ENCODE results near the gene CMPK1.
A peak's percentile ranks its signal among the peaks of the same experiment; 100 is the strongest.
"Not testable (repeated sequence)": the region's sequence is repeated elsewhere in the genome, so short reads cannot be mapped to it uniquely, and the experiment has no call there.

CMPK1 gene, protein sequence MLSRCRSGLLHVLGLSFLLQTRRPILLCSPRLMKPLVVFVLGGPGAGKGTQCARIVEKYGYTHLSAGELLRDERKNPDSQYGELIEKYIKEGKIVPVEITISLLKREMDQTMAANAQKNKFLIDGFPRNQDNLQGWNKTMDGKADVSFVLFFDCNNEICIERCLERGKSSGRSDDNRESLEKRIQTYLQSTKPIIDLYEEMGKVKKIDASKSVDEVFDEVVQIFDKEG

GRCh38 chr1:47333578-47333921, at the start of gene CMPK1:
Gene CMPK1, plus strand, starts transcription at chr1:47333790. Its CDS starts 156 bp downstream, at chr1:47333946.
- peak; percentile 66 for DNase-seq (ENCODE audit: low spot score)

- not testable (repeated sequence) for DNase-seq (ENCODE audit: low spot score)
Observed at GRCh38 chr1:47288116-47288515, 45.5 kb upstream of the CMPK1 start.

GRCh38 chr1:47294863-47295262, 38.7 kb upstream of the CMPK1 start:
- not testable (repeated sequence) for DNase-seq (ENCODE audit: low spot score)

DNA sequence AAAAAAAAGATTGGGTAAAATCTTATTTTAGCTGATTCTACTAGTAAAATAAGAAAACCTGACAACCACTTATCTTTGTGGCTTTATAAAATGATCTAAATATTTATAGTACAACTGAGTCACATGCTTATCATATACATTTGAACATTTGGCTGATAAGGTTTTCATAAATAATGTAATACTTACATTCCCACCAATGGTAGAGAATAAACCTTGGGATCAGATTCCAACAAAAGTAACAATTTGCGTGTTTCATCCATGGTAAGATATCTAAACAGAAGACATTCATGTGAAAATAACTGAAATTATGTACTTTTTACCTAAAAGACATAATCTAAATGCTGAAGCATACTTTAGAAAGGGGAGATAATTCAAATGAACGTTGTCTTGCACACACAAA, 38.0 kb upstream of the CMPK1 start:
- DNase-seq (ENCODE audit: low spot score): no peak

DNA sequence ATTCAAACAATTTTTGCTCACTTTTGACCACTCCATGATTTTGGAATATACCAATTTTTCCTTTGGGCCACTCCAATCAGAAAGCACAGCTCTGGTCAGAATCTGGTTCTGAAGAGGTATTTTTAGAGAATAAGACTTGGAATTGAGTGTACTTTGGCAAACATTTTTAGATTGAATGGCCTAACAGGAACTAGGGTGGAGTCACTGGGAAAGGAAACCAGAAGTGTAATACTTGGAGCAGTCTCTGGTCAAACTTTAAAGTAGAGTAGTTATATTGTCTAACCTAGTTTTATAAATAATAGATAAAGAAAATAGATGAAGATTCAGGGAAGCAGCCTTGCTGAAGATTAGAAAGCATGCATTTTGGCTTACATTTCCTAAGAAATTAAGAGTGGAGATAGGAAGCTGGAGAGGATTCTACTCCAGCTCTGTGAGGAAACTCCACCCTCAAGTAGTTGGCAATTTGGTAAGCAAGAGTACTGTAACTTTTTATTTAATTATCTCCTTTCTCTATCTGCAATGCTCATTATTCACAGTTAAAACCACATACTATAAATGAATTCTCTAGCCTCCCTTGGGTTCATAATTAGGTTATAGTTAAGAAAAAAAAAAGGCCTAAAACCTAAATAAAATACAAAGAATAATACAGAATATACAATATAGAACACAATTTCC, 35.4 kb upstream of the CMPK1 start:
- DNase-seq (ENCODE audit: low spot score): no peak

GRCh38 chr1:47302472-47302871, 31.1 kb upstream of the CMPK1 start:
- DNase-seq (ENCODE audit: low spot score): no peak

GRCh38 chr1:47309427-47309826, 24.2 kb upstream of the CMPK1 start:
- no peak for DNase-seq (ENCODE audit: low spot score)

DNA sequence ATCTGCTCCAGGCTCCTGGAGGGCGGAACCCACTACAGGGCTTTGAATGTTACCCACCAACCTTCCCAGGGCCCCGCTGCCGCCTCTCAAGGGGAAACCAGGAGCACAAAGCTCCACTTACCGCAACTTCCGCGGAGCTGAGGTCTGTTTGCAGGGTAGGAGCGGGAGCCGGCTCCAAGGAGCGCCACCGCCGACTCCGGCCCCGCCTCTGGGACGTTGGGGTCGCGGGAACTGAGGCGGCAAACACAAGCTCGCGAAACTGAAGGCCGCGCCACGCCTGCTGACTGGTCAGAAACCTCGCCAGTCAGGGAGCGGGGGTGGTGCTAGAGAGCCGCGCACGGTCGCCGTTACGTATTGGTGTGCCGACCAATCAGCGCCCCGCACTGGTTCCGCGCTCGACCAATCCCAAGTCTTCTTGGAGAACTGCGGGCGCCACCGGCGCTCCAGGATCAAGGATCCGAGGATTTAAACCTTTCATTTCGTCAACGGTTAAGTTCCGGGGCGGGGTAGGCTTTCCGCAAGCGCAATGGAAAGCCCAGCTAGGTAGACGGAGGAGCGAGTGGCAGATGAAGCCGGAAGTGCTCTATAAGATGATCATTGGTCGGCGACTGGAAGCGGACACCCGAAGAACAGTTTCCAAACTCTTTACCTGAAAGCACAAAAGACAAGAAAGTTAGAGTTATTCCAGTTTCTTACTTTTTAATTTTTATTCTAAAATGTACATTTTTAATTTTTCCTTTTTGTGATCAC, 19.5 kb upstream of the CMPK1 start, which contains the start of gene STIL:
STIL (minus strand) TSS at position 233 of the 750 bp plus-strand sequence. CDS start 3,828 bp downstream, outside the sequence.
- peak; percentile 97 for DNase-seq (ENCODE audit: low spot score)

GRCh38 chr1:47317841-47318240, 15.7 kb upstream of the CMPK1 start:
- no peak for DNase-seq (ENCODE audit: low spot score)

DNA sequence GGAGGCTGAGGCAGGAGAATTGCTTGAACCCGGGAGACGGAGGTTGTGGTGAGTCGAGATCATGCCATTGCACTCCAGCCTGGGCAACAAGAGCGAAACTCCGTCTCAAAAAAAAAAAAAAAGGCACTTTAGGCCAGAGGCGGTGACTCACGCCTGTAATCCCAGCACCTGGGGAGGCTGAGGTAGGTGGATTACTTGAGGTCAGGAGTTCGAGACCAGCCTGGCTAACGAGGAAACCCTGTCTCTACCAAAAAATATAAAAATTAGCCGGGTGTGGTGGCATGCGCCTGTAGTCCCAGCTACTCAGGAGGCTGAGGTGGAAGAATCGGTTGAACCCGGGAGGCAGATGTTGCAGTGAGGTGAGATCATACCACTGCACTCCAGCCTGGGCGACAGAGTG, 13.6 kb upstream of the CMPK1 start:
- DNase-seq (ENCODE audit: low spot score): not testable (repeated sequence)

DNA sequence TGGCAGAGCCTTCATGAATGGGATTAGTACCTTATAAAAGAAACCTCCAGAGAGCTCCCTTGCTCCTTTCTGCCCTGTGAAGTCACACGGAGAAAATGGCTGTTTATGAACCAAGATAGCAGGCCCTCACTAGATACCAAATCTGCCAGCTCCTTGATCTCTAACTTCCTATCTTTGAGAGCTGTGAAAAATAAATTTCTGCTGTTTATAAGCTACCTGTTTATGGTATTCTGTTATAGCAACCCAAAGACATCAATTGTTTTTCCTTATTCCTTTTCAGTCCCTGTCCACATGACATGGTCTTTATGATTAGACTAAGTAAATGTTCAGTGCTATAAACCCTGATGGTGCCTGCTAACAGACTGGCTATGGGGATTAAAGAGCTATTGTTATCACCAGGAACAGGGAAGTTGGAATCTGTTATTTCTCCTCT, 10.0 kb upstream of the CMPK1 start:
- no peak for DNase-seq (ENCODE audit: low spot score)

DNA sequence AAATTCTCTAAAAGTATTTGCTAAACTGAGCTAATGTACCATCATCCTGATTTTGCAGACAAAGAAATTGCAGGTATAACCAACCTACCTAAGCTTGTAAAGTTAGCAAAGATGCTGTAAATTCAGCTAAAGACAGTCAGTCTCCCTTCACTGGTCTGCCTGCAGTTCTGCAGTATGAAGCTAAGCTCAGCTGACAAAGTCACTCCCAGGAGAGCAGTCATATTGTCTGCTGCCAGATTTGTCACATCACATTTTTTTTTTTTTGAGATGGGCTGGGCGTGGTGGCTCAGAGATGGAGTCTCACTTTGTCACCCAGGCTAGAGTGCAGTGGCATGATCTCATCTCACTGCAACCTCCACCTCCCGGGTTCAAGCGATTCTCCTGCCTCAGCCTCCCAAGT, 8.9 kb upstream of the CMPK1 start:
- DNase-seq (ENCODE audit: low spot score): no peak

DNA sequence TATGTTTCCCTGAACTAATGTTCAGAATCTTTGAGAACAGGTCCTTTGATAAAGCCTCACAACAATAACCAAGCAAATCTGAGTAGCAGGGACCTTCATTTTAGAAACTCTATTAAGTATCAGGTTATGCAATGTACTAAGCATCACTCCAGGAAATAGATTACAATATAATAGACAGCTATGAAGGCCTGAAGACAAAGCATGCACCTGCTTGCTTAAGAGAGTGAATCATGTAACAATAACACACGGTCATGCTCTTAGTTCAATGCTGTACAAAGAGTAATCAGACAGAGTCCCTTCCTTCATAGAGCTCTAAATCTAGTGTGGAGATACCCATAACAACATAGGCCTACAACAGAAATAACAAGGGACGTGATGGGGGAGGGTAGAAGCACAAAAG, 8.1 kb upstream of the CMPK1 start:
- no peak for DNase-seq (ENCODE audit: low spot score)

DNA sequence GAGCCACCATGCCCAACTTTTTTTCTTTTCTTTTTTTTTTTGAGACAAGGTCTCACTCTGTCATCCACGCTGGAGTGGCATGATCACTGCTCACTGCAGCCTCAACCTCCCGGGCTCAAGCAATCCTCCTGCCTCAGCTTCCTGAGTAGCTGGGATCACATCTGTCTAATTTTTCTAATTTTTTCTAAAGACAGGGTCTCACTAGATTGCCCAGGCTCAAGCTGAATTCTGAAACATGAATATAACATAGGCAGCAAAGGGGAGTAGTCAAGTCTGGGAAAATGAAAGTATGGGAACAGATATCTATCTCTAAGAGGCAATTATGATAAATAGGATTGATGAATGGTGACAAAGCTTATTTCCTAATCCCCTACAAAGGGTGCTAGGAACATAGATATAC, 7.3 kb upstream of the CMPK1 start:
- DNase-seq (ENCODE audit: low spot score): no peak

GRCh38 chr1:47328992-47329391, 4.6 kb upstream of the CMPK1 start:
- DNase-seq (ENCODE audit: low spot score): no peak

- no peak for DNase-seq (ENCODE audit: low spot score)
Observed at GRCh38 chr1:47330212-47330611, 3.4 kb upstream of the CMPK1 start.

DNA sequence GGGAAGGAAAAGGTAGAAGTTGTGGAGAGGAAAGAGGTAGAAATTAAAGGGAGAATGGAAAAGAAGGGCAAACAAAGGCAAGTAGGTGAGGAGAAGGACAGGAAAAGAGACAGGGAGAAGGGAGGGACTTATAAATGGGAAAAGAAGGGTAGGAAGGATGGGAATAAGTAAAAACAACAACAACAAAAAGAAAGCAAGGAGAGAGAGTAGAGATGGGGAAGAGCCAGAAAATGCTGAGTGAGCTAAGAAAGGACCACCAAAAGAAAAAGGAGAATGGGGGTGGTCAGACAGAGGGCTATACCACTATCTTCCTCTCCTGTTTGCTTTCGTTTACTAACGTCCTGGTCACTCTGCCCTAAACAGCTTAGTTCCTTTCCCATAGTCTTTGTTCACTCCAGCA, 1.7 kb upstream of the CMPK1 start:
- DNase-seq (ENCODE audit: low spot score): no peak

DNA sequence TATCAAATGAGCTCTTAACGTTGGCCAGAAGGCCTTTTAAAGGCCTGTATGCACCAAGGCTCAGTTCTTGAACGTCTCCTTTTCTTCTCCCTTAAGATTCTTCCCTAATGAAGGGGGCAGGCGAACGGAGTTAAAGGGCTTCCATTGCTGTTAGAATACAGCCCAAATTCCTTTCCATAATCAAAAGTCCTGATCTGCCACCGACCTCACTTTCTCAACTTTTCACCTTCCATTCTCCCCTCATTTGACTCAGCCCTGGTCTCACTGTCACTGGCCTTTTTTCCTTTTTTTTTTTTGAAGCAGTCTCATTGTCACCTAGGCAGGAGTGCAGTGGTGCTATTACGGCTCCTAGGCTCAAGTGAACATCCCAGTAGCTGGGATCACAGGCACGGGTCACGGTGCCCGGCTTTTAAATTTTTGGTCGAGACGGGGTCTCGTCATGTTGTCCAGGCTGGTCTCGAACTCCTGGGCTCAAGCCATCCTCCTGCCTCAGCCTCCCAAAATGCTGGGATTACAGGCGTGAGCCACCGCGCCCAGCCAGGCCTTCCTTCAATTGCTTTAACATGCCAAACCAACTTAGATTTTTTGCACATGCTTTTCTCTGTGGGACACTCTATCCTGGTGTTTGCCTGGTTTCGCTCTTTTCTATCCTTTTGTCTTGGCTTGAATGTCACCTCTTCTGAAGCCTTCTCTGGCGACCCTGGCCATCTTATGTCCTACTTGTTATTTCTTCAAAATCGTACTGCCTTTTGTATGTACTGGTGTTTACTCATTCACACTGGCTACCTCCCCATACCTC, 612 bp upstream of the CMPK1 start:
- DNase-seq (ENCODE audit: low spot score): no peak

GRCh38 chr1:47333922-47334764, 553 bp downstream of the CMPK1 start:
- DNase-seq (ENCODE audit: low spot score): peak; percentile 69

GRCh38 chr1:47334765-47335435, 1.3 kb downstream of the CMPK1 start:
- no peak for DNase-seq (ENCODE audit: low spot score)

GRCh38 chr1:47337350-47337749, 3.8 kb downstream of the CMPK1 start:
- DNase-seq (ENCODE audit: low spot score): no peak

Measured in COLO829 (cell line).